ENCODE measurements around the gene GNG7.
"Not testable (repeated sequence)": the region's sequence is repeated elsewhere in the genome, so short reads cannot be mapped to it uniquely, and the experiment has no call there.

GNG7 gene

GRCh38 chr19:2726160-2726855, 23.8 kb upstream of the GNG7 start:
- no peak for DNase-seq

GRCh38 chr19:2724148-2724557, 21.7 kb upstream of the GNG7 start:
- no peak for DNase-seq

- DNase-seq: no peak
These were observed 21.3 kb upstream of the GNG7 start for GRCh38 chr19:2723747-2724146.

- no peak for DNase-seq
These were observed 20.8 kb upstream of the GNG7 start for GRCh38 chr19:2723345-2723715.

- DNase-seq: peak; percentile 93
These were observed 20.2 kb upstream of the GNG7 start for GRCh38 chr19:2722541-2723344.

- no peak for DNase-seq
These were observed 19.4 kb upstream of the GNG7 start for GRCh38 chr19:2721570-2722540.

- DNase-seq: no peak
These were observed 18.5 kb upstream of the GNG7 start, which contains the start of gene DIRAS1 for GRCh38 chr19:2720777-2721569. Gene DIRAS1 (minus strand): TSS chr19:2721372. CDS start chr19:2717806, 3,566 bp downstream.

- no peak for DNase-seq
These were observed 17.7 kb upstream of the GNG7 start for GRCh38 chr19:2719920-2720776.

GRCh38 chr19:2719232-2719735, 16.8 kb upstream of the GNG7 start:
- DNase-seq: no peak

- no peak for DNase-seq
These were observed 15.4 kb upstream of the GNG7 start for GRCh38 chr19:2717638-2718541.

GRCh38 chr19:2716722-2717637, 14.5 kb upstream of the GNG7 start:
- no peak for DNase-seq

- DNase-seq: no peak
These were observed 13.8 kb upstream of the GNG7 start for GRCh38 chr19:2716275-2716650.

GRCh38 chr19:2715470-2716274, 13.2 kb upstream of the GNG7 start:
- DNase-seq: no peak

GRCh38 chr19:2714531-2715269, 12.2 kb upstream of the GNG7 start:
- no peak for DNase-seq

GRCh38 chr19:2714102-2714501, 11.6 kb upstream of the GNG7 start:
- DNase-seq: not testable (repeated sequence)

GRCh38 chr19:2713170-2713569, 10.7 kb upstream of the GNG7 start:
- not testable (repeated sequence) for DNase-seq

- DNase-seq: no peak
These were observed 9.3 kb upstream of the GNG7 start for GRCh38 chr19:2711875-2712205.
